Activated CD4-positive, alpha-beta T cell treated with anti-CD3 and anti-CD28 coated beads, Interleukin-2, Interleukin-6, amounts not matched to agents 100 ng/mL and 50 ng/mL, durations not matched to agents 16 hours and 8 hours (primary cell): ENCODE results near the gene TSHZ1.
"Not testable (repeated sequence)": the region's sequence is repeated elsewhere in the genome, so short reads cannot be mapped to it uniquely, and the experiment has no call there.

ENCODE experiments used
- DNase-seq: peaks from one replicate; pipeline ENCODE4 v3.0.0-alpha.2; 2020

Gene TSHZ1

DNA sequence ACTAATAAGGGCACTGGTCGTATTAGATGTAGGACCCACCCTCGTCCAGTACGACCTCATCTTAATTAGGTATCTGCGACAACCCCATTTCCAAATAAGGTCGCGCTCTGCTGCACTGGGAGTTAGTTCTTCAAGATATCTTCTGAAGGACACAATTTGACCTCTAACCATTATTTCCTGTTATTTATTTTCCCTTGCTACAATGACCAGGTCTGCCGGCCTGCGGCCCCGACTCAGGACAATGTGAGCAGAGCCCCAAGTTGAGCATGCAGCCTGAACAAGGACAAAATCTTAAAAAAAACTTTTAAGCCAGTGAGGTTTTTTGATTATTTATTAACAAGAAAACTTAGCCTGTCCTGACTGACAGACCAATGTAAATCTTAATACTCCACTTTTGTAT, 109.3 kb downstream of the TSHZ1 start:
- no peak for DNase-seq

DNA sequence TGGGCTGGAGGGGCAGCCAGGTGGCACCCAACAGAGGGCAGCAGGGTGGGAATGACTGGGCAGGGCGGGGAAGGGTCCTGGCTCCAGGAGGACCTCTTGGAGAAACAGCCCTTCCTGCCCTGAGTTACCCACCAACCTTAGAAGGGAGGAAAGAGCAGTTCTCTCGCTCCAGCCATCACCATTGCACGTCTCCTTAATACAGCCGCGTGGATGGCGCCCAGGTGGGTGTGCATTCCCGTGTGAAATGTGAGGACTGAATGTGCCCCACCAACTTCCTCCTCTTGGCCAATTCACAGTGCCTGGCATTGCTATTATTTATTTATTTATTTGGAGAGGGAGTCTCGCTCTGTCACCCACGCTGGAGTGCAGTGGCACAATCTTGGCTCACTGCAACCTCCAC, 109.9 kb downstream of the TSHZ1 start:
- DNase-seq: no peak

DNA sequence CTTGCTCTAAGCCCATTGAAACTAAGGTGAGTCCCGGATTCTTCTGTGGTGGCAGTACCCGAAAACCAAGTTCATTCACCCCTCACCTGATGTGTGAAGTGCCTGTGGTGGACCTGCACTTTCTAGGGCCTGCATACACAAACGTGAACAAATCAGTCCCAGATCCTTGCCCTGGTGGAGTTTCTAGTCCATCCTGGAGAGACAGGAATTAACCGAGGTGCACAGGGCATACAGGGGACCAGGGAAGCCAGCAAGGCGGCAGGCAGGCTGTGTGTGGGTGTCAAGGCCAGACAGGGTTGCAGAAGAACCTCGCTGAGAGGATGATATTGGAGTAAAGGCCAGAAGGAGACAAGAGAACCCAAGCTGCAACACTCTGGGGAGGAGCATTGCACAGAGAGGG, 110.8 kb downstream of the TSHZ1 start:
- DNase-seq: no peak

DNA sequence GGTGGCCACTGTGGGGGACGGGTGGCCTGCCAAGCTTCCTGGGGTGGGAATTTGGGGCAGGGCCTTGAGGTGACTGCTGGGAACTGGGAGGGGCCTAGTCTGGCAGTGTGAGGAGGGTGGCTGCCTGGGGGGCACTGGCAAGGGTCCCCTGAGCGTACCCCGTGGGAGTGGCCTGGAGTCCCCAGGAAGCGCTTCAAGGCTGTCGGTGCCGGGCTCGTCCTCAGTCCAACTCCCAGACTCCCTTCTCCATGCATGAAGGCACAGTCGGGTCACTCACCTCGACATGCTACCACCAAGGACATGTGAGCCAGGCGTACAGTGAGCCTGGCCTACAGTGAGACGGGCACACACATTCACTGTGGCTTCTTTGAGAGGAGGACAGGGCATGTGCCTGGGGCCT, 111.6 kb downstream of the TSHZ1 start:
- DNase-seq: no peak

DNA sequence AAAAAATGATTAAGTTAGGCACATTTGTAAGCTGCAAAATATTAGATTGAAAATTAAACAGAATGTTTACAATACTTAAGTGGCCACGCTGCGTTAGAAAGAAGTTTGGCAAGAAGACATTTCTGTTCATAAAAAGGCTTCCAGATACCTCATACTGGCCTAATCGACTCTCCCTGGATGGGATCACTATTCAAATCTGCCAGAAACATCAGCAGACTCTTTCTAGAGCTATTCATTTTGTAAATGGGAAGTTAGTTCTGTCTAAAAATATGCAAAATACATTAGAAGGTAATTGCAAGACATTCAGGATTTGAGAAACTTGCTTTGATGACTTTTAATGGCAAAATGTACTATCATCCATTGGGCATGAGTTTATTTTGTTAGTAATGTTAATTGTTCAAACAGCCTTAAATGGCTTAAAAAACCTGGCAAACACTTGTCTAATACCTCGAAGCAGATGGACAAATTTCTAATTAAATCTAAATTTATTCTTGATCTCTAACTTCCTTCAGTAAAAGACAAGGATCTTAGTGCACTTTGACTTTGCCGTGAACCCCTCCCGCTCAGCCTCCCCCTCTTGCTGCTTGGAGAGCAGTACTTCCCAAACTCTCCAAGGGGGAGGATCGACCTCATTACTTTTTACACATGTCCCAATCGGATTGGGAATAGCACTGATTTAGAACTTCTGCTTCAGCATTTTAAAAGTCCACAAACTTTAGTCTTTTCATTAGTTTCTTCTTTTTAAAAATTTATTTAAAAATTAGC, 113.4 kb downstream of the TSHZ1 start:
- no peak for DNase-seq

DNA sequence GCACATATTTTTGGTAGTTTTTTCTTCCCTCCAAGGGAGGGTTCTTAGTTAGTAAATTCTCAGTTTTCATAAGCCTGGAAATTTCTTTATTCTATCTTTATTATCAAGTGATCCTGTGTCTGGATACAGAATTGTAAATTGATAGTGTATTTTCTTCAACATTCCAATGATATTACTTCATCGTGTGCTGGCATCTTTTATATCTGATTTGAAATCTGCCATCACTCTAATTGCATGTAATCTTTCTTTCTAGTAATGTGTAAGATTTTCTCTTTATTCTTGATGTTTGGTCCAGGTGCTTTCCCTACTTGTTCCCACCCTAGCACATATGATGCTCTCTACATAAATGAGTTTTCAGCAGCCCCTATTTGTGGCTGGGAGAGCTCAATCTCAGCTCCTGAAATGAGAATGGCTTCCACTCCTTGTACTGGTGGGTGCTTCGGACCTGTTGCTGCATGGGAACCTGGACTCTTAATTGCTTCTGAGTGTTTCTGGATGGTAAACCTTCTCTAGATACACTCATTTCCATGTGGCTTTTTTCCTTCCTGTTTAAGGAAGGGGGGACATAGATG, 114.2 kb downstream of the TSHZ1 start:
- DNase-seq: no peak

DNA sequence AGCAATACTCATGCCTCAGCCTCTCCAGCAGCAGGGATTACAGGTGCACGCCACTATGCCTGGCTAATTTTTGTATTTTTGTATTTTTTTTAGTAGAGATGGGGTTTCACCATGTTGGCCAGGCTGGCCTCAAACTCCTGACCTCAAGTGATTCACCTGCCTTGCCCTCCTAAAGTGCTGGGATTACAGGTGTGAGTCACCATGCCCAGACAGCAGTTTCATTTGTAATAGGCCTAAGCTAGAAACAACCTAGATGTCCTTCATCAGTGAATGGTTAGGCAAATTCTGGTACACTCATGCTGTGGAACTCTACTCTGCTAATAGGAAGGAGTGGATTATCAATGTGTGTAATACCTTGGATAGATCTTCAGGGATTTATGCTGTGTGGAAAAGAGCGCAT, 119.2 kb downstream of the TSHZ1 start:
- not testable (repeated sequence) for DNase-seq

DNA sequence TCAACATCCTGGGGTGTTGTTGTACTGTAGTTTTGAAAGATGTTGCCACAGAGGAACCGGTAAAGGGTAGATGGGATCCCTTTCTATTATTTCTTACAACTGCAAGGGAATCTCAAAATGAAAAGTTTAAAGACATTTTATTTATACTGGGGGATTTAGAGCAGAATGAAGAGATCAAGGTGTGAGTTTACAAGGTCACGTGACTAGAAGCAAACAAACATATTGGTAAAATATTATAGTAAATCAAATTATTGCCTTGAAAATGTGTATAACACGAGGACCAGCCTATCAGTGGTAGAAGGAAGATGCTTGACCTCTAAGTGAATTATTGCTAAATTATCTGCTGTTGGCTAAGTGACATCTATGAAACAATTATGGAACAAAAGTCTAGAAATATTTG, 119.7 kb downstream of the TSHZ1 start:
- DNase-seq: no peak

DNA sequence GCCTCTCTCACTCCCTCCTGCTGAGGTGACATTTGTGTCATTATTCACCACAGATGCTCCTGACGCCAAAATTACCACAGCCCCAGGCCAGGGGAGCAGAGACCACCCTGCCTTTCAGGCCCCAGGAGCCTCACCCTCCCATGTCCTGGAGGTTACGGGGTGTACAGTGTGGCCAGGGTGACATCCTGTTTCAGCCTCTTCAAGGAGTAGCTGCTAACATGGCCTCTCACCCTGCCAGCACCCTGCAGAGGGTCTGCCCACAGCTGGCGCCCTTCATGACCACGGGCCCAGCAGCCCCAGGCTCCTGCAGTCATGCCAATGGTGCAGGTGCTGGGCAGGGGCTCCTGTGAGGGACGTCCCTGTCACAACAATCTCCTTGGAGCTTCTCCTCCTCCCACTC, 124.3 kb downstream of the TSHZ1 start:
- no peak for DNase-seq

DNA sequence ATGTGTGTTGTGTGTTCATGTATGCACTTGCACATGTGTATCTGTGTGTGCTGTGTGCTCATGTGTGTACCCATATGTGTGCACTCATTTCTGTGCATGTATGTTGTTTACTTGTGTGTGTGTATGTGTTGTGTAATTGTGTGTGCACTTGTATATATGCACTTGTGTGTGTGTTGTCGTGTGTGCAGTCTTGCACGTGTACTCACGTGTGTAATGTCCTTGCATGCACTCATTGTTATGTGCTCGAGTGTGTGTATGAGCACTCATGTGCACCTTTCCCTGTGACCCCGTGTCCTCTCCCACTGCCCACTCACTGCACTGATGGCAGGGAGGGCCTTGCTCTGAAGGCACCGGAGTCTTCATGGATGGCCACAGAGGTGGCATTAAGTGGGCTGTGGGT, 124.9 kb downstream of the TSHZ1 start:
- DNase-seq: no peak

DNA sequence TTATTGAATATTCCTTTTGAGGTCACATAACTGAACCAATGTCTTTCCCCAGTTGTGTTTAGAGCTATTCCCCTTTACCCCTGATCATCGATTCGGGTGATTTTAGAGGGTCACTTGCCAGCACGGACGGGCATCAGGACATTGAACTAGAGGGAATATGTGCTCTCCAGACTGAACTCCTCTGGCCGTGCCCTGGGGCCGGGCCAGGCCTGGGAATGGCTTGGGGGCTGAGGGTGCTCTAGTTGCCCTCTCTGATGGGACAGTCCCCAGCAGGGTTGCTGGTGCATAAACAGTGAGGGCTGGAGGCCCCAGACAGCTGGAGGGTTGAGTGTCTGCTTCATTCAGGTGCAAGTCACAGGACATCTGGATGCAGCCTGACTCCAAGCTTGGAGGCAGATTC, 126.2 kb downstream of the TSHZ1 start:
- DNase-seq: no peak

DNA sequence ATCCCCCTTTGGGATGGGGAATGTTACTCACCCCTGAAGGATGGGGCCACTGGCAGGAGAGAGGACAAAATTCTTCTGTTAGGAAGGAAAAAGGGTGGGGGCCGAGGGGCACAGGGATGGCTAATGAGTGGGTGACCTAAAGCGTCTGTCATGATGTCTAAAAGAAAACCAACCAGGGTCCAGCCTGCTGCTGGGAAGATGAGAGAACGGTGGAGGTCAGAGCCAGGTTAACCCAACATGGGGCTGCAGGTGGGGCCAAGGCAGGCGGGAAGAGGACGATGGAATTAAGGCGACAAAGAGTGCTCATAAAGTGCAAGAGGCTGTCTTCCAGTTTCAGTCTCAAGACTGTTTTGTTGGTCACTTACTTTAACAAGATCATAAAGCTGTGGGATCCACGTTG, 126.8 kb downstream of the TSHZ1 start:
- DNase-seq: no peak

DNA sequence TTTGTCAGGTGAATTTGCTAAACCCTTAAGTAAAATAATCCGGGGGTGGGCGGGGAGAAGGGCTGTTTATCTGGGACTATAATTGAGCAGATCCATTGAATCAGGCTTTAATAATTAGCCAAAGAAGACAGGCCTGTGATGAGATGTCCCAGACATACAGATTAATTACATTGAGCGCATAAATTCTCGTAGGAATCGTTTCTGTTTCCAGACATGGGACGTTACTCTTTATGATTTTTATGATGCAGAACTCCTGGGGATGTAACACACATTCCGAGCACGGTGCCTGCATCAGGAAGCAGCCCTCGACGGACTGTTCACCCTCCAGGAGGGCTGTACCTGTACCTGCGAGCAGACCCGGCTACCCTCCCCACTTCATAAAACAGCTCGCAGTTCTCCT, 128.0 kb downstream of the TSHZ1 start:
- DNase-seq: no peak
